RWPE2 (cell line): ENCODE results near the gene KCTD8.

ENCODE experiments used
- ATAC-seq: fragments of 200-7000 bp; cut with Tn5 transposase; 3 replicates; pipeline ENCODE4 v1.9.1; 2021; ENCODE audit warnings: low read depth
- DNase-seq: peaks from one replicate; pipeline ENCODE4 v3.0.0-alpha.2; 2020; ENCODE audit warnings: low spot score
- H3K27ac ChIP-seq: fragments of 450-650 bp; 2 replicates; pipeline ENCODE4 v1.5.1; 2017; ENCODE audit warnings: mild to moderate bottlenecking; ENCODE audit not compliant: poor library complexity, severe bottlenecking
- H3K27me3 ChIP-seq: fragments of 250-450 bp; sonication (Bioruptor Pico); 2 replicates; pipeline ENCODE4 v1.5.1; 2021; ENCODE audit warnings: mild to moderate bottlenecking, moderate library complexity; ENCODE audit not compliant: insufficient read depth, poor library complexity, severe bottlenecking
- H3K36me3 ChIP-seq: fragments of 250-450 bp; sonication (Bioruptor Pico); 2 replicates; pipeline ENCODE4 v1.5.1; 2020; ENCODE audit warnings: low read depth, mild to moderate bottlenecking, moderate library complexity
- H3K4me1 ChIP-seq: fragments of 250-450 bp; sonication (Bioruptor Pico); 2 replicates; pipeline ENCODE4 v1.5.1; 2021; ENCODE audit warnings: mild to moderate bottlenecking, moderate library complexity; ENCODE audit not compliant: insufficient read depth, poor library complexity, severe bottlenecking
- H3K4me3 ChIP-seq: fragments of 250-450 bp; sonication (Bioruptor Pico); 2 replicates; pipeline ENCODE4 v1.5.1; 2021; ENCODE audit warnings: mild to moderate bottlenecking, moderate library complexity; ENCODE audit not compliant: severe bottlenecking
- H3K9me3 ChIP-seq: fragments of 250-450 bp; sonication (Bioruptor Pico); 2 replicates; pipeline ENCODE4 v1.5.1; 2021; ENCODE audit warnings: mild to moderate bottlenecking, moderate library complexity; ENCODE audit not compliant: severe bottlenecking
- CTCF ChIP-seq: fragments of 450-650 bp; IDR thresholded peaks from one replicate; pipeline ENCODE4 v1.5.1; 2017; ENCODE audit warnings: mild to moderate bottlenecking, moderate library complexity; ENCODE audit not compliant: poor library complexity, severe bottlenecking

The KCTD8 gene

GRCh38 chr4:44446191-44446590 is 2.4 kb downstream of the KCTD8 start:
- no peak for TF ChIP-seq CTCF
- Histone ChIP-seq H3K27ac (no peak overlapping the region), H3K9me3 (no peaks in the 10 kb centered on the region), H3K4me1 (no peaks in the 10 kb centered on the region), H3K36me3 (no peaks in the 10 kb centered on the region), H3K27me3 (peaks cover 85% of the 10 kb centered on the region), H3K4me3 (no peak overlapping the region)
- DNase-seq: no peak
- ATAC-seq: no peak

- no peak for TF ChIP-seq CTCF
- no peak overlapping the region for H3K4me3 ChIP-seq
- H3K9me3 ChIP-seq: no peaks in the 10 kb centered on the region
- no peak for ATAC-seq
- peaks cover 18% of the 10 kb centered on the region for H3K27me3 ChIP-seq
- DNase-seq: no peak
- no peak overlapping the region for H3K27ac ChIP-seq
- H3K36me3 ChIP-seq: no peaks in the 10 kb centered on the region
- no peaks in the 10 kb centered on the region for H3K4me1 ChIP-seq
Observed at GRCh38 chr4:44438687-44439086, 9.9 kb downstream of the KCTD8 start.

- no peak for DNase-seq
- TF ChIP-seq CTCF: no peak
- peaks cover 3% of the 10 kb centered on the region for H3K27me3 ChIP-seq
- H3K4me1 ChIP-seq: no peaks in the 10 kb centered on the region
- ATAC-seq: no peak
- H3K36me3 ChIP-seq: no peaks in the 10 kb centered on the region
- H3K27ac ChIP-seq: no peak overlapping the region
- no peak overlapping the region for H3K4me3 ChIP-seq
- no peaks in the 10 kb centered on the region for H3K9me3 ChIP-seq
Observed at GRCh38 chr4:44434247-44434646, 14.4 kb downstream of the KCTD8 start.

GRCh38 chr4:44425614-44426208 is 22.9 kb downstream of the KCTD8 start:
- H3K27me3 ChIP-seq: no peaks in the 10 kb centered on the region

More at GRCh38 chr4:44425614-44426208, 22.9 kb downstream of the KCTD8 start:
- no peak overlapping the region for H3K4me3 ChIP-seq
- no peak overlapping the region for H3K27ac ChIP-seq
- no peaks in the 10 kb centered on the region for H3K4me1 ChIP-seq
- ATAC-seq (peak; percentile 89), DNase-seq (no peak)
- TF ChIP-seq CTCF: peak; percentile 82
- no peaks in the 10 kb centered on the region for H3K9me3 ChIP-seq
- H3K36me3 ChIP-seq: no peaks in the 10 kb centered on the region
